Caco-2 (cell line): Measurements from ENCODE around the gene IFT81. TPM values are rescaled to one million over a fixed set of nuclear protein-coding genes. Genes with fewer than 3 reads are reported as not detected.

Source experiments
- BruUV-seq: library from RNA; stranded (reverse); fragments of 400-500 nt; replicated peaks from 2 replicates; lab custom pipeline; 2021; lab: Mats Ljungman, UMichigan
- CTCF ChIA-PET: fragments of 300-600 bp; sonication (Branson Sonifier 250); formaldehyde crosslinking; loops from one replicate; lab custom pipeline; 2022; ENCODE audit warnings: antibody characterized with exemption; lab: Charles Lee
- POLR2A ChIA-PET: fragments of 300-600 bp; sonication (Branson Sonifier 250); formaldehyde crosslinking; loops from one replicate; lab custom pipeline; 2022; ENCODE audit warnings: antibody characterized with exemption; lab: Charles Lee
- DNase-seq, 2 experiments: peaks; one replicate each; pipeline versions ENCODE4 v3.0.0 to v3.0.0-alpha.2; 2020 to 2022
- H3K27me3 ChIP-seq: replicated peaks from 2 replicates; pipeline ENCODE4 v1.6.0; 2011; ENCODE audit warnings: low read length; ENCODE audit not compliant: control insufficient read depth, insufficient read depth
- H3K36me3 ChIP-seq: 2 replicates; pipeline ENCODE4 v1.5.1; 2011; ENCODE audit warnings: low read length; ENCODE audit not compliant: control insufficient read depth, insufficient read depth
- H3K4me1 ChIP-seq: fragments of 250-450 bp; sonication (Bioruptor Pico); 2 replicates; pipeline ENCODE4 v1.5.1; 2020; ENCODE audit warnings: mild to moderate bottlenecking
- H3K4me3 ChIP-seq: 2 replicates; pipeline ENCODE4 v1.5.1; 2011; ENCODE audit warnings: low read depth, mild to moderate bottlenecking, control low read depth, low read length
- H3K9me3 ChIP-seq: fragments of 250-450 bp; sonication (Bioruptor Pico); 2 replicates; pipeline ENCODE4 v1.5.1; 2020; ENCODE audit warnings: mild to moderate bottlenecking, moderate library complexity
- H3K27ac Mint-ChIP-seq: one replicate; pipeline ENCODE4 v1.8.0; 2022; ENCODE audit warnings: mixed read lengths; ENCODE audit not compliant: unreplicated experiment
- H3K27me3 Mint-ChIP-seq: one replicate; pipeline ENCODE4 v1.8.0; 2022; ENCODE audit warnings: mixed read lengths; ENCODE audit not compliant: insufficient read depth, unreplicated experiment
- H3K36me3 Mint-ChIP-seq: one replicate; pipeline ENCODE4 v1.8.0; 2022; ENCODE audit warnings: mild to moderate bottlenecking, mixed read lengths; ENCODE audit not compliant: insufficient read depth, unreplicated experiment
- H3K4me1 Mint-ChIP-seq: one replicate; pipeline ENCODE4 v1.8.0; 2022; ENCODE audit warnings: low read depth, mixed read lengths; ENCODE audit not compliant: unreplicated experiment
- H3K4me3 Mint-ChIP-seq: one replicate; pipeline ENCODE4 v1.8.0; 2022; ENCODE audit warnings: mild to moderate bottlenecking, moderate library complexity, mixed read lengths; ENCODE audit not compliant: unreplicated experiment
- H3K9me3 Mint-ChIP-seq: one replicate; pipeline ENCODE4 v1.8.0; 2022; ENCODE audit warnings: mixed read lengths; ENCODE audit not compliant: unreplicated experiment
- CTCF ChIP-seq, 2 experiments: fragments of 200-600 bp in 1 of 2; IDR thresholded peaks; 1 replicate in 1 of 2; 2 replicates in 1 of 2; pipeline versions ENCODE4 v1.5.1 to v1.8.0; 2011 to 2022; ENCODE audit warnings: antibody characterized with exemption in 1 of 2, control low read depth in 1 of 2, inconsistent platforms in 1 of 2, low read depth in 1 of 2, low read length in 1 of 2, mild to moderate bottlenecking in 1 of 2, moderate library complexity in 1 of 2; ENCODE audit not compliant: insufficient read depth in 1 of 2, severe bottlenecking in 1 of 2, unreplicated experiment in 1 of 2
- intact Hi-C: fragments of 100-400 bp; cut with micrococcal nuclease; formaldehyde crosslinking; loops from one replicate; pipeline ENCODE4 v1.10.0; 2022; ENCODE audit not compliant: unreplicated experiment
- total RNA-seq: library from RNA; stranded (reverse); gene quantifications from 2 replicates; pipeline ENCODE4 v1.2.3, GENCODE V29; 2022

The IFT81 gene
- total RNA-seq, 1 experiment from 2014 or later = 5.9 TPM

DNA sequence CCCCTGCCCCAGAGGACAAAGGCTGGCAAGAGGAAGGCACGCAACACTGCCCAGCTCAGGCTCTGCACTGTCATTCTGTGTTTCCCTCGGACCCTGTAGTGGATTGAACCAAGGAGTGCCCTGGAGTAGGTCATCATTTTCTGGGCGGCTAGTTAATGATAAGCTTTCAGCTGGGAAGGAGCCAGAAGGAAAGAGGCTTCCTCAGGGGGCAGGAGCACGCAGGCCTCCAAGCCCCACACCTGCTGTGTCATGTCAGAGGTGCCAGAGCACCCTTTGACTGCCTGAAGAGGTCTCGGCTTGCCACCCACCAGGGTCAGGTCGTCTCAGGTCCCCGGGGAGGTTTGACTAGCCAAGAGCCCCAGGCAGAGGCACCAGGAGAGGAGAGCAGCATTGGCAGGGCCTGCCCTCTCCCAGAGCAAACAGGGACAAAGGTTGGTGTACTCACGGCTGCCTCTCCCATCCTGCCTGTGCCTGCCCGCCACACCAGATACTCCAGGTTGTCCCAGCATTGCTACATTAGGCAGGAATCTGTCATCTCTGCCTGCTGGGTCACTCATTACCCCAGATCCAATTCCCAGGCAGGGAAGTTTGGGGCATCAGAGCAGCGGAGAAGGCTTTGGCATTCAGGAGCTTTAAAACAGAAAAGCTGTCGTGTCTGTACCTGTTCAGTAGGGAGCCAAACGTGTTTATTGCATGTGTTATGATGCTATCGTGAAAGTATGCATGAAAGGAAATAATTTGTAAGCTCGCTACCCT, 123.4 kb downstream of the IFT81 start:
- no peaks in the 10 kb centered on the region for H3K9me3 ChIP-seq
- peak overlapping the region; percentile 62 for H3K4me3 Mint-ChIP-seq
- intact Hi-C loops = loop anchor here (1.0 kb wide), 2 partner anchors 14 to 34 kb away; partner anchors contain the start of gene ATP2A2
- H3K27me3 Mint-ChIP-seq = no peaks in the 10 kb centered on the region
- H3K27me3 ChIP-seq = no peaks in the 10 kb centered on the region
- H3K4me1 ChIP-seq = peaks cover 53% of the 10 kb centered on the region
- no peak for TF ChIP-seq CTCF (IDR thresholded peaks at IDR 0.05; ENCODE audit: insufficient read depth in 1 of 2, low read depth in 1 of 2, low read length in 1 of 2, severe bottlenecking in 1 of 2, unreplicated experiment in 1 of 2)
- POLR2A ChIA-PET = interaction anchor here (0.6 to 4.4 kb wide), 4 partner anchors 34 to 1092 kb away, joined by 3 to 41 read pairs (median 4); partner anchors contain the start of genes ATP2A2 and IFT81
- BruUV-seq = no TSS peak
- H3K4me1 Mint-ChIP-seq = peaks cover 47% of the 10 kb centered on the region
- H3K36me3 Mint-ChIP-seq = no peaks in the 10 kb centered on the region
- no peaks in the 10 kb centered on the region for H3K9me3 Mint-ChIP-seq
- peak overlapping the region; percentile 86 for H3K27ac Mint-ChIP-seq
- 0 out of 2 replicates have a peak overlapping the region, but pooled peaks have one; percentile 8 for H3K4me3 ChIP-seq
- no peaks in the 10 kb centered on the region; the same call in 1 of the 2 replicates for H3K36me3 ChIP-seq
- CTCF ChIA-PET = interaction anchor here (1.0 to 1.5 kb wide), 3 partner anchors 14 to 184 kb away, joined by 3 to 8 read pairs (median 4); partner anchors contain the start of gene ATP2A2
- DNase-seq = peak; percentile 90 to 95

GRCh38 chr12:110248096-110248447, 123.9 kb downstream of the IFT81 start:
- H3K4me1 ChIP-seq = peaks cover 54% of the 10 kb centered on the region

More at GRCh38 chr12:110248096-110248447, 123.9 kb downstream of the IFT81 start:
- Histone ChIP-seq H3K4me3 (no peak overlapping the region), H3K36me3 (no peaks in the 10 kb centered on the region; the same call in 1 of the 2 replicates), H3K27me3 (no peaks in the 10 kb centered on the region), H3K9me3 (no peaks in the 10 kb centered on the region)
- Mint-ChIP-seq H3K27me3 (no peaks in the 10 kb centered on the region), H3K36me3 (no peaks in the 10 kb centered on the region), H3K27ac (peak overlapping the region; percentile 86), H3K9me3 (no peaks in the 10 kb centered on the region), H3K4me3 (peak overlapping the region; percentile 62), H3K4me1 (peaks cover 47% of the 10 kb centered on the region)
- DNase-seq = no peak
- no peak for TF ChIP-seq CTCF (IDR thresholded peaks at IDR 0.05; ENCODE audit: insufficient read depth in 1 of 2, low read depth in 1 of 2, low read length in 1 of 2, severe bottlenecking in 1 of 2, unreplicated experiment in 1 of 2)
- ChIA-PET POLR2A (interaction anchor here (0.6 to 4.4 kb wide), 4 partner anchors 33 to 1093 kb away, joined by 3 to 41 read pairs (median 4); partner anchors contain the start of genes ATP2A2 and IFT81), CTCF (interaction anchor here (1.0 to 1.5 kb wide), 3 partner anchors 14 to 183 kb away, joined by 3 to 8 read pairs (median 4); partner anchors contain the start of gene ATP2A2)
- intact Hi-C loops = no loop called here
- BruUV-seq = TSS peak; percentile 75
